Astrocyte of the hippocampus (primary cell): Measurements from ENCODE around the gene HCAR2.
"Not testable (repeated sequence)": the region's sequence is repeated elsewhere in the genome, so short reads cannot be mapped to it uniquely, and the experiment has no call there.

ENCODE experiments used
- DNase-seq: peaks from one replicate; pipeline ENCODE4 v3.0.0; 2011; ENCODE audit warnings: low read depth, low spot score

Gene HCAR2

GRCh38 chr12:122665759-122666158, 37.4 kb downstream of the HCAR2 start:
- DNase-seq = no peak

DNA sequence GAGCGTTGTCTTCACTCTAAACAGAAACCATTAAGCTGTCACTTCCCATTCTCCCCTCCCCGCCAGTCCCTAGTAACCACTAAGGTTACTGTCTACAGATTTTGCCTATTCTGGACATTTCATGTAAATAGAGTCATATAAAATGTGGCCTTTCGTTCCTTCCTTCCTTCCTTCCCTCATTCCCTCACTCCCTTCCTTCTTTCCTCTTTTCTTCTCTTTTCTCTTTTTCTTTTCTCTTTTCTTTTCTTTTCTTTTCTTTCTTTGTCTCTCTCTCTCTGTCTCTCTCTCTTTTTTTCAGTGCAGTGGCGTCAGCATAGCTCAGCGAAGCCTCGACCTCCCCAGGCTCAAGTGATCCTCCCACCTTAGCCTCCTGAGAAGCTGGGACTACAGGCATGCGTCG, 37.8 kb downstream of the HCAR2 start:
- no peak for DNase-seq

DNA sequence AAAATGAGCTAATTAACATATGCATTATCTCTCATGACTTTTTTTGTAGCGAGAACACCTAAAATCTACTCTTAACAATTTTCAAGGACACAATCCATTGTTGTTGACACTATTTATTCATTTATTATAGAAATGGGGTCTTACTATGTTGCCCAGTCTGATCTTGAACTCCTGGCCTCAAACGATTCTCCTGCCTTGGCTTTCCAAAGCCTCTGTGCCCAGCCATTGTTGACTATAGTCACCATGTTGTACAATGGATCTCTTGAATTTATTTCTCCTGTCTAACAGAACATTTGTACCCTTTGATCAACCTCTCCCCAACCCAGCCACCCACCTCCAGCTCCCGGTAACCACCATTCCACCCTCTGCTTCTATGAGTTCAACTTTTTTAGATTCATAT, 41.2 kb downstream of the HCAR2 start:
- no peak for DNase-seq

- no peak for DNase-seq
Measured at GRCh38 chr12:122661246-122661645, 41.9 kb downstream of the HCAR2 start.

DNA sequence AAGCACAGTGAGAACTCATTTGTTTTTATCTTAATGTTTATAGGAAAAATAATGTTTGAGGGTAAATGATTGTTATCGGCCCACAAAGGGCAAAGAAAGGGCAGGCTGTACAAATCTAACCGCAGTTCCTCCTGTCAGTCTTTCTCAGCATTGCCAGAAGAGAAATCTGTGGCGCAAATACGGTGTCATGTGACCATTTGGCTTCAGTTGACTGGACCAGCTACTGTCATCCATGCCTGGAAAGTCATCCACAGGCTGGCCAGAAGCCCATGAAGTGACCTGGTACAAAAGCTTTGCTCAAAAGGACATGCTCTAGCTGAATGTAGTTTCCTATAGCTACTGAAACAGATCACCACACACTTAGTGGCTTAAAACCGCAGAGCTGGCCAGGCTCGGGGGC, 43.6 kb downstream of the HCAR2 start:
- DNase-seq = peak; percentile 36

DNA sequence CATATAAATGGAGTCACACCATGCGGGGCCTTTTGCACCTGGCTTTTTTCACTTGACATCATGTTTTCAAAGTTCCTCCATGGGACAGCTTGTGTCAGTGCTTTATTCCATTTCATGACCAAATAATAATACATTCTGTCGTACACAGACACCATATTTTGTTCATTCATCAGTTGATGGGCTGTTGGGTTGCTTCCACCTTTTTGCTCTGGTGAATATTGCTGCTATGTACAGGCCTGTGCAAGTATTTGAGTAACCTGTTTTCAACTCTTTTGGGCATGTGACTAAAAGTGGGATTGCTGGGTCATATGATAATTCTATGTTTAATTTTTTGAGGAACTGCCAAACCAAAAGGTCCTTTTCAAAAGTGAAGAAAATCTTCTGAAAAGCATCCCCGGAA, 46.9 kb downstream of the HCAR2 start:
- DNase-seq = no peak

DNA sequence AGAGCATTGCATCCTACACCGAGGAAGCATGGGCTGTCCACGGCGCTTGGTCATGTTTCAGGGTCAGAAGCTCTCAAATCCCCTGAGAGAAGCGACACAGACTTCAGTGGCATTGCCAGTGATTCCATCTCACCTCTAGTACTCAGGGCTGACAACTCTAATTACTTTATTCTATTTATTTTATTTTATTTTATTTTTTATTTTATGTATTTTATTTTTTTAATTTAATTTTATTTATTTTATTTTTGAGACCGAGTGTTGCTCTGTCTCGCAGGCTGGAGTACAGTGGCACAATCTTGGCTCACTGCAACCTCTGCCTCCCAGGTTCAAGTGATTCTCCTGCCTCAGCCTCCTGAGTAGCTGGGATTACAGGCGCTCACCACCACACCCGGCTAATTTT, 49.9 kb downstream of the HCAR2 start:
- DNase-seq = not testable (repeated sequence)

GRCh38 chr12:122651520-122652224, 51.5 kb downstream of the HCAR2 start:
- no peak for DNase-seq
